Measurements from ENCODE around the gene ANKIB1. TPM values are rescaled to one million over a fixed set of nuclear protein-coding genes. Genes with fewer than 3 reads are reported as not detected.

The ANKIB1 gene
- total and polyA plus RNA-seq, 11 donors, result 9.0 to 67.9 (median 43.4) TPM

- Histone ChIP-seq H3K9me3 (no peaks in the 10 kb centered on the region), H3K4me3 (no peak overlapping the region), H3K27ac (no peak overlapping the region), H3K27me3 (no peaks in the 10 kb centered on the region), H3K36me3 (peaks cover 0 to 33% (median 14%) of the 10 kb centered on the region in 9 donors), H3K4me1 (no peaks in the 10 kb centered on the region)
- ATAC-seq (no peak), DNase-seq (no peak)
- TF ChIP-seq POLR2A (IDR thresholded peaks at IDR 0.05) (no peak), CTCF (IDR thresholded peaks at IDR 0.05) (no peak)
- intact Hi-C loops (cut with DNase I), result no loop called here
- 95 to 99% (median 97%) methylated on average over 2 of the region's 2 CpGs for WGBS, 4 donors
These were observed 58.7 kb downstream of the ANKIB1 start for GRCh38 chr7:92304406-92304893.

- TF ChIP-seq CTCF (IDR thresholded peaks at IDR 0.05) (no peak), POLR2A (IDR thresholded peaks at IDR 0.05) (no peak)
- intact Hi-C loops (cut with DNase I), result no loop called here
These were observed 60.4 kb downstream of the ANKIB1 start for GRCh38 chr7:92306153-92306552.

GRCh38 chr7:92313055-92313454 is 67.3 kb downstream of the ANKIB1 start:
- no peak for TF ChIP-seq POLR2A (IDR thresholded peaks at IDR 0.05)
- TF ChIP-seq CTCF (IDR thresholded peaks at IDR 0.05), result no peak
- Histone ChIP-seq H3K4me1 (no peaks in the 10 kb centered on the region), H3K27me3 (no peaks in the 10 kb centered on the region), H3K9me3 (no peaks in the 10 kb centered on the region), H3K27ac (no peak overlapping the region), H3K4me3 (no peak overlapping the region), H3K36me3 (peaks cover 0 to 17% (median 6%) of the 10 kb centered on the region in 9 donors)
- intact Hi-C loops (cut with DNase I), result no loop called here
- WGBS, 4 donors, result 84 to 95% (median 90%) methylated on average over 3 of the region's 3 CpGs
- DNase-seq (no peak), ATAC-seq (no peak)

More at GRCh38 chr7:92306153-92306552, 60.4 kb downstream of the ANKIB1 start:
- Histone ChIP-seq H3K36me3 (peaks cover 0 to 27% (median 19%) of the 10 kb centered on the region in 9 donors), H3K27me3 (no peaks in the 10 kb centered on the region), H3K4me1 (no peaks in the 10 kb centered on the region), H3K4me3 (no peak overlapping the region), H3K27ac (no peak overlapping the region), H3K9me3 (no peaks in the 10 kb centered on the region)
- 81 to 96% (median 95%) methylated on average over 2 of the region's 2 CpGs for WGBS, 4 donors
- ATAC-seq (no peak), DNase-seq (no peak)

- H3K4me1 ChIP-seq, result no peaks in the 10 kb centered on the region
- ATAC-seq, result no peak
- no peak overlapping the region for H3K27ac ChIP-seq
These were observed 73.5 kb downstream of the ANKIB1 start for GRCh38 chr7:92319243-92319642.

More at GRCh38 chr7:92319243-92319642, 73.5 kb downstream of the ANKIB1 start:
- H3K9me3 ChIP-seq, result no peaks in the 10 kb centered on the region
- peaks cover 0 to 18% (median 10%) of the 10 kb centered on the region in 9 donors for H3K36me3 ChIP-seq
- intact Hi-C loops (cut with DNase I), result no loop called here
- no peaks in the 10 kb centered on the region for H3K27me3 ChIP-seq
- 69 to 86% (median 78%) methylated on average over 3 of the region's 3 CpGs for WGBS, 4 donors
- TF ChIP-seq CTCF (IDR thresholded peaks at IDR 0.05), result no peak
- no peak for DNase-seq
- H3K4me3 ChIP-seq, result no peak overlapping the region

Measured in heart left ventricle (tissue), 16 donors.